Epithelial cell of prostate (primary cell): ENCODE data around the gene BTG2.

Source experiments
- DNase-seq: peaks from one replicate; pipeline ENCODE4 v3.0.0-alpha.2; 2011; ENCODE audit warnings: low read depth, low spot score
- H3K27ac ChIP-seq: fragments of 450-650 bp; 2 replicates; pipeline ENCODE4 v1.5.1; 2017; ENCODE audit warnings: mild to moderate bottlenecking

Gene BTG2

GRCh38 chr1:203335503-203335902 lies 30.2 kb downstream of the BTG2 start:
- no peak for DNase-seq

GRCh38 chr1:203336097-203336496 lies 30.8 kb downstream of the BTG2 start:
- H3K27ac ChIP-seq = no peak overlapping the region
- DNase-seq = no peak

More at GRCh38 chr1:203335503-203335902, 30.2 kb downstream of the BTG2 start:
- no peak overlapping the region for H3K27ac ChIP-seq

DNA sequence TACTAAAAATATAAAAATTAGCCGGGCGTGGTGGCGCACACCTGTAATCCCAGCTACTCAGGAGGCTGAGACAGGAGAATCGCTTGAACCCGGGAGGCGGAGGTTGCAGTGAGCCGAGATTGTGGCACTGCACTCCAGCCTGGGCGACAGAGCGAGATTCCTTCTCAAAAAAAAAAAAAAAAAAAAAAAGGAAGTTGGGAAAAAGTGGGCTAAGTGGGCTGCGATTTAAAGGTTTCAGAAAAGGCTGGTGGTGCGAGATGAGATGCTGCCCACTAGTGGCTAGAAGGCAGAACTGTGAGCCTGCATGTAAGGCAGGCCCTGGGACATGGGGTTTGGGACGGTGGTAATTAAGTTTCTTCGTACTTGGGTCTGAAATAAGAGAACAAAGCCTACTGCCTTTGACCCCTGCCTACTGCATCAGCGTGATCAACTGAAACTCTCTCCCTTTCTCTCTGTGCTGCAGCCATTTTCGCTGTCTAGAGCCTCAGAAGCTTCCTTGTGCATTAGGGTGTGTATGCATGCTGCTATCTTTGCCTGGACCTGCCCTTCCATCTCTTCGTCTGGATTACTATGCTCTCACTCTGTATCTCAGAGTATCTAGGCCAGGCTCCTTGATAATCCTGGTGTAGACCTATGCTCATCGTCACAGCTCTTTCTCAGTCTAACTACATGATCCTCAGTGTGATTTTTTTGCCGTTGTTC lies 33.2 kb downstream of the BTG2 start:
- no peak overlapping the region for H3K27ac ChIP-seq
- no peak for DNase-seq

DNA sequence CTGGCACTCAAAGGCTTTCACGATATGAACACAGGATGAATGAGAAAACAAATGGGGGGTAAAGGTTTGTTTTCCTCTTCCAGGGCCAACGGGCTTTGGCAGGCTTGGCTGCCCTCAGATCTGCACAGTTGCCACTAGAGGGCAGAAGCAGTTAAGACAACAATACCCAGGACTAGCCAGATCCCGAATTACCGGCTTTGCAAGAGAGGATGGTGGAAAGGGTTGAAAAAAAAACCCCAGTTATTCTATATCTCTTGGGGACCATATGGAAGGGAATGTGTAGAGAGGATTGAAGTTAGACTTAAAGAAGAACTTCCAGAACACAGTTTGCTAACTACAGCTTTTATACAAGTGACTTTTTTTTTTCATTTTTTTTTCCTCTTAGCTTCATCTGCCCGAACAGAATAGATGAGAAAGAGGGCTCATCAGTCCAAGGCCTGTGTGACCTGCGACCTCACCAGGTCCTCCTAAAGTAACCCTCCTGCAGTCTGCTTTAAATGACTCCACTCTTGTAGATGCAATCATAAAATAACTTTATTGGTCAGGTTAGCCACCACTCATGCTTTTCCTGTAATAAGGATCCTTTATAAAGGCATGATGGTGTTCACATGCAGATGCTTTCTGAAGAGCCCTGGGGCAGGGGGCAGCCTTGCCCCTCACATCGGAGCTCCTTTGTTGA lies 34.9 kb downstream of the BTG2 start:
- no peak for DNase-seq

DNA sequence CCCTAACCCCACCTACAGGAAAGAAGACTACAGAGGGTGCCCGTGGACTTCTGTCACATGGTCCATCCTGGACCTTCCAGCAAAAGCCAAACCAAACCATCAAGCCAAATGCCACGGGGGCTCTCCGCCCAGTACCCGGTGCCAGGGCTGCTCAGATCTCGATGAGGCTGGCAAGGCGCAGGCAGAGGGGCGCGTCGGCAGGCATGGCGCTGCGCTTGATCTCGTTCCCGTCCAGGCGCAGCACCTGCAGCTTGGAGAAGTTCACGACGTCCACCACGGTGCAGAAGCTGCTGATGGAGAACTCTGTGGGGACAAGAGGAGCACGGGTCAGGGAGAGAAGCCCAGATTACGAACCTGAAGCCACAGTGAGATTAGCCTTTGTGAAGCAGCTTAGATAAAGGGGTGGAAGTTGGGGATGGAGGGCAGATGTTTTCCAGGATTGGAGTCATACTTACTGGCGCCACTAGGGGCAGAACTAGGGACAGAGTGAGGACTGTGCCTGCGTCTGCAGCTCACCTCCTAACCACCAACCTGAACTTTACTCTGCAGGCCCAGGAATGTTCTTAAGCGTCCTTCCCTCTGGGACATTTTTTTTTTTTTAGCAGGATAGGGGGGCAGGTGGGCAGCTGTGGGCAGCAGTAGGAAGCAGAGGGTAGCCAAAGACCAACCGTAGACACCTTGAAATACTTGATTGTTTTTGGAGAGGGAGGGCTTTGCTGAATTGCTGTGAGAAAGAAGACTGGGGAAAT lies 37.0 kb downstream of the BTG2 start:
- no peak for DNase-seq
- H3K27ac ChIP-seq = no peak overlapping the region

More for the DNA sequence above, 34.9 kb downstream of the BTG2 start:
- no peak overlapping the region for H3K27ac ChIP-seq

GRCh38 chr1:203343956-203344754 lies 38.8 kb downstream of the BTG2 start:
- no peak overlapping the region for H3K27ac ChIP-seq
- DNase-seq = no peak

- no peak for DNase-seq
- H3K27ac ChIP-seq = no peak overlapping the region
Measured at GRCh38 chr1:203346060-203346768, 40.9 kb downstream of the BTG2 start.

DNA sequence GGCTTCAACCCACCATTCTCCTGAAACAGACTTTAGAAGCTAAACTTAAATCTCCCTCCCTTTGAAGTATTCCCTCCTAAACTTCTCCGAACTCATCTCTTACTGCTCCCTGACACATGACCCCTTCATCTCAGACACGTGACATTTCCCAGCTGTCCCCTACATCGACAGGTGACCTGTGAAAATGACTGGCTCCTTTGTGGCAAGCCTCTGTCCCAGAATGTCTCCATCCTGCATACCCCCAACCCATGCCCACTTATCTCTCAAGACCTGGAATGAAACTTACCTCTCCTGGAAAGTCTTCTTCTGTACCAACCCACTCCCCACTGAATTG lies 41.4 kb downstream of the BTG2 start:
- DNase-seq = no peak
- H3K27ac ChIP-seq = no peak overlapping the region

- DNase-seq = no peak
Measured at GRCh38 chr1:203349166-203349565, 43.8 kb downstream of the BTG2 start.

DNA sequence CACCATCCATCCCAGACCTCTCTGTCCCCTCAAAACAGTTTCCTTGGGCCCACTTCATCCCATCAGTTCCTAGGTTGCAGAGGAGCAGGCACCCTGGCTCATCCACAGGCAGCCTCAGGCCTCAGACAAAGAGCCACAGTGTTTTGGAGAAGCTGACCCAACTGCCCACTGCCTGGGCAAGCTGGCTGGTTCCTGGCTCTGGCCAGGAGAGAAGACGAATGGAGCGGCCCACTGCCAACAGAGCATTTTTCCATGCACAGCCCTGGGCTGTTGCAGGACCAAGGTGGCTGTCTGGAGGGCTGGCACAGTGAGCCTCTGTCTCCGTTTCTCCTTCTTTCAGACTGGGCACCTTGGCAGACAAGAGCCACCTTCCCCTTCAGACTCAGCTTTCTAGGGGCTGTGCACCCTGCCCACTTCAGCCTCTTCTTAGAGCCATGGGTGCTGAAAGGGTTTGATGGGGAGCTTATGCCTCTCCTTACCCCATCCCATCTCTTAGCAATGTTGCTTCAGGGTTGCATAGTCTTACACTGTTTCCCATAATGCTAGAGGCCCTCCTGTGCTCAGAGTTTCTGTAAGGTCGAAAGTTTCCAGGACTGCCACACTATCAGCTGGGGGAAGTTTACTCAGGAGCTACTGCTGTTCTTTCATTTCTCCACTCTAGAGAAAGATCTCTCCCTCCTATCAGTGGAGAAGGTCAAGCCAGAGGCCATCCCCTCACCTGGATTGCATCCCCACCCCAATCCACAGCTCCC lies 44.6 kb downstream of the BTG2 start:
- no peak for DNase-seq
- no peak overlapping the region for H3K27ac ChIP-seq

More at GRCh38 chr1:203349166-203349565, 43.8 kb downstream of the BTG2 start:
- H3K27ac ChIP-seq = no peak overlapping the region

GRCh38 chr1:203351037-203351625 lies 45.8 kb downstream of the BTG2 start, which contains the start of gene FMOD:
TSS of gene FMOD (minus strand) at chr1:203351122. CDS start at chr1:203348270, 2,852 bp downstream.
- DNase-seq = no peak
- no peak within 1 kb of the TSS for H3K27ac ChIP-seq

- DNase-seq = no peak
- no peak overlapping the region for H3K27ac ChIP-seq
Measured at GRCh38 chr1:203353486-203353885, 48.2 kb downstream of the BTG2 start.

- H3K27ac ChIP-seq = no peak overlapping the region
- DNase-seq = no peak
Measured at GRCh38 chr1:203354246-203354645, 48.9 kb downstream of the BTG2 start.

GRCh38 chr1:203359010-203359571 lies 53.8 kb downstream of the BTG2 start:
- H3K27ac ChIP-seq = no peak overlapping the region
- no peak for DNase-seq
